Fibroblast of mammary gland (primary cell): Measurements from ENCODE around the gene CCDC201.

ENCODE experiments used
- DNase-seq: peaks from one replicate; pipeline ENCODE4 v3.0.0-alpha.2; 2010; ENCODE audit warnings: low read depth
- H3K4me3 ChIP-seq: 2 replicates; pipeline ENCODE4 v1.5.1; 2011; ENCODE audit warnings: low read depth, mild to moderate bottlenecking, low read length, moderate library complexity; ENCODE audit not compliant: control insufficient read depth
- CTCF ChIP-seq: conservative IDR thresholded peaks from 2 replicates; pipeline ENCODE4 v1.5.1; 2011; ENCODE audit warnings: low read depth, low read length, inconsistent platforms; ENCODE audit not compliant: control insufficient read depth, insufficient read depth

Gene CCDC201

GRCh38 chr7:45890125-45890901, 17.4 kb upstream of the CCDC201 start:
- DNase-seq = no peak
- no peak overlapping the region for H3K4me3 ChIP-seq
- TF ChIP-seq CTCF = no peak

GRCh38 chr7:45889367-45890067, 16.6 kb upstream of the CCDC201 start:
- H3K4me3 ChIP-seq = no peak overlapping the region
- TF ChIP-seq CTCF = no peak
- no peak for DNase-seq

- DNase-seq = no peak
- no peak for TF ChIP-seq CTCF
- no peak overlapping the region for H3K4me3 ChIP-seq
Measured at GRCh38 chr7:45888993-45889366, 16.1 kb upstream of the CCDC201 start.

- H3K4me3 ChIP-seq = no peak within 1 kb of the TSS
- DNase-seq = no peak
- no peak for TF ChIP-seq CTCF
Measured at GRCh38 chr7:45888185-45888992, 15.5 kb upstream of the CCDC201 start, which contains the start of gene IGFBP1. TSS of gene IGFBP1 (plus strand) at chr7:45888488. CDS start at chr7:45888653, 165 bp downstream.

GRCh38 chr7:45886931-45887667, 14.2 kb upstream of the CCDC201 start:
- no peak for TF ChIP-seq CTCF
- no peak overlapping the region for H3K4me3 ChIP-seq
- DNase-seq = no peak
